ENCODE measurements around the gene ECE2.

DNA sequence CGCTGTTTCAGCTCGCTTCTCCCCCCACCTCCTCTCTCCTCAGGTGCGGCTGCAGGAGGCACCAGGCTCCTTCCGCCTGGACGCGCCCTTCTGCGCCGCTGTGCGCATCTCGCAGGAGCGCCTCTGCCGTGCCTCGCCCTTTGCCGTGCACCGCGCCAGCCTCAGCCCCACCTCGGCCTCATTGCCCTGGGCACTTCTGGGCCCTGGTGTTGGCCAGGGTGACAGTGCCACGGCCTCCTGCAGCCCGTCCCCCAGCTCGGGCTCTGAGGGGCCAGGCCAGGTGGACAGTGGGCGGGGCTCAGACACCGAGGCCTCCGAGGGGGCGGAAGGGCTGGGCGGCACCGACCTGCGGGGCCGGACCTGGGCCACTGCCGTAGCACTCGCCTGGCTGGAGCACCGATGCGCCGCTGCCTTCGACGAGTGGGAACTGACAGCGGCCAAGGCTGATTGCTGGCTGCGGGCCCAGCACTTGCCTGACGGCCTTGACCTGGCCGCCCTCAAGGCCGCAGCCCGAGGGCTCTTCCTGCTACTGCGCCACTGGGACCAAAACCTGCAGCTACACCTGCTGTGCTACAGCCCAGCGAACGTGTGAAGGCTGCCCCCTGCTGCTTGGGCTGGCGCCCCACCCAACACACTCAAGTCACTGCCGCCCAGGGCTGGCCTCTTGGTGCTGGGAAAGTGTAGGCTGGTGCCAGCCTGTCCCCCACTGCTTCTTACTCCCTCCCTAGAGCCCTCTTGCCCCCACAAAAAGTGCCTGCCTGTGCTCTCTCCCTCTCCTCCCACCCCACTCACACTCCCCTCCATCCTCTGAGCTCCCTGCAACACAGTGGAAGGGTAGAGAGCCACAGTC, 34.1 kb upstream of the ECE2 start:
- TF ChIP-seq, protein P1, sequence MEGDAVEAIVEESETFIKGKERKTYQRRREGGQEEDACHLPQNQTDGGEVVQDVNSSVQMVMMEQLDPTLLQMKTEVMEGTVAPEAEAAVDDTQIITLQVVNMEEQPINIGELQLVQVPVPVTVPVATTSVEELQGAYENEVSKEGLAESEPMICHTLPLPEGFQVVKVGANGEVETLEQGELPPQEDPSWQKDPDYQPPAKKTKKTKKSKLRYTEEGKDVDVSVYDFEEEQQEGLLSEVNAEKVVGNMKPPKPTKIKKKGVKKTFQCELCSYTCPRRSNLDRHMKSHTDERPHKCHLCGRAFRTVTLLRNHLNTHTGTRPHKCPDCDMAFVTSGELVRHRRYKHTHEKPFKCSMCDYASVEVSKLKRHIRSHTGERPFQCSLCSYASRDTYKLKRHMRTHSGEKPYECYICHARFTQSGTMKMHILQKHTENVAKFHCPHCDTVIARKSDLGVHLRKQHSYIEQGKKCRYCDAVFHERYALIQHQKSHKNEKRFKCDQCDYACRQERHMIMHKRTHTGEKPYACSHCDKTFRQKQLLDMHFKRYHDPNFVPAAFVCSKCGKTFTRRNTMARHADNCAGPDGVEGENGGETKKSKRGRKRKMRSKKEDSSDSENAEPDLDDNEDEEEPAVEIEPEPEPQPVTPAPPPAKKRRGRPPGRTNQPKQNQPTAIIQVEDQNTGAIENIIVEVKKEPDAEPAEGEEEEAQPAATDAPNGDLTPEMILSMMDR (tag by site-specific recombination; IDR thresholded peaks at IDR 0.05) = peak; percentile 64
- TF ChIP-seq KLF1 (tag by site-specific recombination; IDR thresholded peaks at IDR 0.05) (no peak), REPIN1 (tag by site-specific recombination; IDR thresholded peaks at IDR 0.05; ENCODE audit: low read depth) (no peak), ZNF23 (tag by site-specific recombination; IDR thresholded peaks at IDR 0.05; ENCODE audit: borderline replicate concordance) (no peak), HOXA7 (CRISPR knock-in tag; IDR thresholded peaks at IDR 0.05; ENCODE audit: borderline replicate concordance) (no peak), ZNF112 (tag by site-specific recombination; IDR thresholded peaks at IDR 0.05) (no peak), ZNF274 (IDR thresholded peaks at IDR 0.05; ENCODE audit: low read length) (no peak), ZNF274 (tag by site-specific recombination; IDR thresholded peaks at IDR 0.05; ENCODE audit: borderline replicate concordance) (no peak), ZNF404 (tag by site-specific recombination; IDR thresholded peaks at IDR 0.05) (no peak)
- TF ChIP-seq, protein P2, sequence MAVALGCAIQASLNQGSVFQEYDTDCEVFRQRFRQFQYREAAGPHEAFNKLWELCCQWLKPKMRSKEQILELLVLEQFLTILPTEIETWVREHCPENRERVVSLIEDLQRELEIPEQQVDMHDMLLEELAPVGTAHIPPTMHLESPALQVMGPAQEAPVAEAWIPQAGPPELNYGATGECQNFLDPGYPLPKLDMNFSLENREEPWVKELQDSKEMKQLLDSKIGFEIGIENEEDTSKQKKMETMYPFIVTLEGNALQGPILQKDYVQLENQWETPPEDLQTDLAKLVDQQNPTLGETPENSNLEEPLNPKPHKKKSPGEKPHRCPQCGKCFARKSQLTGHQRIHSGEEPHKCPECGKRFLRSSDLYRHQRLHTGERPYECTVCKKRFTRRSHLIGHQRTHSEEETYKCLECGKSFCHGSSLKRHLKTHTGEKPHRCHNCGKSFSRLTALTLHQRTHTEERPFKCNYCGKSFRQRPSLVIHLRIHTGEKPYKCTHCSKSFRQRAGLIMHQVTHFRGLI (tag by site-specific recombination; IDR thresholded peaks at IDR 0.05) = no peak
- TF ChIP-seq, protein P3, sequence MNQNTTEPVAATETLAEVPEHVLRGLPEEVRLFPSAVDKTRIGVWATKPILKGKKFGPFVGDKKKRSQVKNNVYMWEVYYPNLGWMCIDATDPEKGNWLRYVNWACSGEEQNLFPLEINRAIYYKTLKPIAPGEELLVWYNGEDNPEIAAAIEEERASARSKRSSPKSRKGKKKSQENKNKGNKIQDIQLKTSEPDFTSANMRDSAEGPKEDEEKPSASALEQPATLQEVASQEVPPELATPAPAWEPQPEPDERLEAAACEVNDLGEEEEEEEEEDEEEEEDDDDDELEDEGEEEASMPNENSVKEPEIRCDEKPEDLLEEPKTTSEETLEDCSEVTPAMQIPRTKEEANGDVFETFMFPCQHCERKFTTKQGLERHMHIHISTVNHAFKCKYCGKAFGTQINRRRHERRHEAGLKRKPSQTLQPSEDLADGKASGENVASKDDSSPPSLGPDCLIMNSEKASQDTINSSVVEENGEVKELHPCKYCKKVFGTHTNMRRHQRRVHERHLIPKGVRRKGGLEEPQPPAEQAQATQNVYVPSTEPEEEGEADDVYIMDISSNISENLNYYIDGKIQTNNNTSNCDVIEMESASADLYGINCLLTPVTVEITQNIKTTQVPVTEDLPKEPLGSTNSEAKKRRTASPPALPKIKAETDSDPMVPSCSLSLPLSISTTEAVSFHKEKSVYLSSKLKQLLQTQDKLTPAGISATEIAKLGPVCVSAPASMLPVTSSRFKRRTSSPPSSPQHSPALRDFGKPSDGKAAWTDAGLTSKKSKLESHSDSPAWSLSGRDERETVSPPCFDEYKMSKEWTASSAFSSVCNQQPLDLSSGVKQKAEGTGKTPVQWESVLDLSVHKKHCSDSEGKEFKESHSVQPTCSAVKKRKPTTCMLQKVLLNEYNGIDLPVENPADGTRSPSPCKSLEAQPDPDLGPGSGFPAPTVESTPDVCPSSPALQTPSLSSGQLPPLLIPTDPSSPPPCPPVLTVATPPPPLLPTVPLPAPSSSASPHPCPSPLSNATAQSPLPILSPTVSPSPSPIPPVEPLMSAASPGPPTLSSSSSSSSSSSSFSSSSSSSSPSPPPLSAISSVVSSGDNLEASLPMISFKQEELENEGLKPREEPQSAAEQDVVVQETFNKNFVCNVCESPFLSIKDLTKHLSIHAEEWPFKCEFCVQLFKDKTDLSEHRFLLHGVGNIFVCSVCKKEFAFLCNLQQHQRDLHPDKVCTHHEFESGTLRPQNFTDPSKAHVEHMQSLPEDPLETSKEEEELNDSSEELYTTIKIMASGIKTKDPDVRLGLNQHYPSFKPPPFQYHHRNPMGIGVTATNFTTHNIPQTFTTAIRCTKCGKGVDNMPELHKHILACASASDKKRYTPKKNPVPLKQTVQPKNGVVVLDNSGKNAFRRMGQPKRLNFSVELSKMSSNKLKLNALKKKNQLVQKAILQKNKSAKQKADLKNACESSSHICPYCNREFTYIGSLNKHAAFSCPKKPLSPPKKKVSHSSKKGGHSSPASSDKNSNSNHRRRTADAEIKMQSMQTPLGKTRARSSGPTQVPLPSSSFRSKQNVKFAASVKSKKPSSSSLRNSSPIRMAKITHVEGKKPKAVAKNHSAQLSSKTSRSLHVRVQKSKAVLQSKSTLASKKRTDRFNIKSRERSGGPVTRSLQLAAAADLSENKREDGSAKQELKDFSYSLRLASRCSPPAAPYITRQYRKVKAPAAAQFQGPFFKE (tag by site-specific recombination; IDR thresholded peaks at IDR 0.05; ENCODE audit: borderline replicate concordance) = no peak

All from HEK293 (cell line).